ENCODE data around the gene KCNH3. TPM values are rescaled to one million over a fixed set of nuclear protein-coding genes. Genes with fewer than 3 reads are reported as not detected.

Gene KCNH3
- total and polyA plus RNA-seq, 2 donors (not counting 3 experiments of a cell fraction or from before 2014, with no cell fraction given) = 0.13 to 0.14 TPM

DNA sequence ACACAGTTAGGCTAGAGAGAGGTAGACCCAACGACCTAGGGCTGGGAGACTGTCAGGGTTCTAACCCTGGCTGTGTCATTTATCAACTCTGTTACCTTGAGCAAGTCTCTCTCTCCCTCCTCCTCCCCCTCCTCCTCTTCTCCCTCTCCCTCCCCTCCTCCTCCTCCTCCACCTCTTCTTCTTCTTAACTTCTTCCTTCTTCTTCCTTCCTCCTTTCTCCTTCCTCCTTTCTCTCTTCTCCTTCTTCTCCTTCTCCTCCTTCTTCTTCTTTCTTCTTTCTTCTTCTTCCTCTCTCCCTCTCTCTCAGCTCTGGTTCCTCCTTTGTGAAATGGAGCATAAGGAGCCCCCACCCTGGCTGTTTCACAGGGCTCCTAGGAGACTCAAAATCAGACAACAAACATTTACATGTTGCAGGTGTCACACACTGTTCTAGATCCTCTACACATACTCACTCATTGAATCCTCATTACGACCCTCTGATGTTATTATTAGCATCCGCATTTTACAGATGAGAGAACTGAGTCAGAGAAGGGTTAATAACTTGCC, 2.2 kb upstream of the KCNH3 start:
- no peaks in the 10 kb centered on the region for H3K9me1 ChIP-seq (replicated peaks; ENCODE audit: control insufficient read depth, extremely low read depth, insufficient read depth, low read length)
- no peaks in the 10 kb centered on the region for H3K9me3 ChIP-seq (replicated peaks; ENCODE audit: control insufficient read depth, insufficient read depth, low read length)
- ChIA-PET POLR2A (interaction anchor here (0.7 kb wide), 1 partner anchor 498 kb away, joined by 7 read pairs; no protein-coding TSS in a partner anchor), CTCF (interaction anchor here (0.7 to 7.0 kb wide), 7 partner anchors 17 to 205 kb away, joined by 3 to 43 read pairs (median 5); no protein-coding TSS in a partner anchor)
- TF ChIP-seq FOS (IDR thresholded peaks at IDR 0.05; ENCODE audit: borderline replicate concordance, insufficient read depth, low read length) = no peak
- TF ChIP-seq POLR2AphosphoS5 (IDR thresholded peaks at IDR 0.05; ENCODE audit: insufficient read depth, low read depth, low read length) = no peak
- H3K4me1 ChIP-seq (ENCODE audit: control insufficient read depth, extremely low read depth, insufficient read depth, low read length) = peaks cover 8% of the 10 kb centered on the region
- DNase-seq (ENCODE audit: low read depth, low spot score) (no peak), FAIRE-seq (no peak)
- no peak overlapping the region for H3K27ac ChIP-seq (ENCODE audit: insufficient read depth, low read depth, low read length)
- no peak overlapping the region for H3K4me2 ChIP-seq (ENCODE audit: insufficient read depth, low read length)
- H3K36me3 ChIP-seq (ENCODE audit: control insufficient read depth in 2 of 2, extremely low read depth in 1 of 2, insufficient read depth in 2 of 2, low read length in 2 of 2) = no peaks in the 10 kb centered on the region
- dilution Hi-C loops (cut with MboI; ENCODE audit: extremely low pct_ligation_motif_present, low sequenced_read_pairs) (no loop called here), intact Hi-C loops (cut with micrococcal nuclease) (no loop called here)
- no TSS peak for BruUV-seq (replicated peaks)
- no peaks in the 10 kb centered on the region for H4K20me1 ChIP-seq (replicated peaks; ENCODE audit: control insufficient read depth, extremely low read depth, insufficient read depth, low read length)
- no peak overlapping the region for H3K9ac ChIP-seq (replicated peaks; ENCODE audit: extremely low read depth, insufficient read depth, low read length)
- no peak overlapping the region for H2AFZ ChIP-seq (ENCODE audit: low read depth, low read length)
- H3K4me3 ChIP-seq (replicated peaks in 1 of 3; ENCODE audit: insufficient read depth in 1 of 3, low read depth in 1 of 3, low read length in 3 of 3) = no peak overlapping the region
- H3K27me3 ChIP-seq (ENCODE audit: control insufficient read depth in 2 of 2, insufficient read depth in 2 of 2, low read length in 2 of 2) = peaks cover 20 to 35% of the 10 kb centered on the region in 2 experiments
- no peaks in the 10 kb centered on the region for H3K79me2 ChIP-seq (ENCODE audit: control insufficient read depth, insufficient read depth, low read length)

- TF ChIP-seq MYC (IDR thresholded peaks at IDR 0.05; ENCODE audit: low read depth, low read length) = no peak
- no peak for TF ChIP-seq EZH2 (IDR thresholded peaks at IDR 0.05; ENCODE audit: borderline replicate concordance, low read depth, low read length, severe bottlenecking)
- TF ChIP-seq FOS (IDR thresholded peaks at IDR 0.05; ENCODE audit: borderline replicate concordance, insufficient read depth, low read length) = no peak
- peaks cover 20 to 35% of the 10 kb centered on the region in 2 experiments for H3K27me3 ChIP-seq (ENCODE audit: control insufficient read depth in 2 of 2, insufficient read depth in 2 of 2, low read length in 2 of 2)
- H3K4me1 ChIP-seq (ENCODE audit: control insufficient read depth, extremely low read depth, insufficient read depth, low read length) = peaks cover 8% of the 10 kb centered on the region
- no peak overlapping the region for H3K9ac ChIP-seq (replicated peaks; ENCODE audit: extremely low read depth, insufficient read depth, low read length)
- DNase-seq (ENCODE audit: low read depth, low spot score) (no peak), FAIRE-seq (no peak)
- intact Hi-C loops (cut with micrococcal nuclease) (no loop called here), dilution Hi-C loops (cut with MboI; ENCODE audit: extremely low pct_ligation_motif_present, low sequenced_read_pairs) (no loop called here)
- no TSS peak for BruUV-seq (replicated peaks)
- H3K27ac ChIP-seq (ENCODE audit: insufficient read depth, low read depth, low read length) = no peak overlapping the region
- ChIA-PET POLR2A (interaction anchor here (0.7 kb wide), 1 partner anchor 497 kb away, joined by 7 read pairs; no protein-coding TSS in a partner anchor), CTCF (interaction anchor here (0.7 to 7.0 kb wide), 7 partner anchors 16 to 196 kb away, joined by 3 to 43 read pairs (median 4); partner anchors contain the start of gene DNAJC22)
- no peaks in the 10 kb centered on the region for H3K9me1 ChIP-seq (replicated peaks; ENCODE audit: control insufficient read depth, extremely low read depth, insufficient read depth, low read length)
- no peak overlapping the region for H3K4me3 ChIP-seq (replicated peaks in 1 of 3; ENCODE audit: insufficient read depth in 1 of 3, low read depth in 1 of 3, low read length in 3 of 3)
- H3K79me2 ChIP-seq (ENCODE audit: control insufficient read depth, insufficient read depth, low read length) = no peaks in the 10 kb centered on the region
- H3K36me3 ChIP-seq (ENCODE audit: control insufficient read depth in 2 of 2, extremely low read depth in 1 of 2, insufficient read depth in 2 of 2, low read length in 2 of 2) = no peaks in the 10 kb centered on the region
- H2AFZ ChIP-seq (ENCODE audit: low read depth, low read length) = no peak overlapping the region
- no peaks in the 10 kb centered on the region for H3K9me3 ChIP-seq (replicated peaks; ENCODE audit: control insufficient read depth, insufficient read depth, low read length)
- no peaks in the 10 kb centered on the region for H4K20me1 ChIP-seq (replicated peaks; ENCODE audit: control insufficient read depth, extremely low read depth, insufficient read depth, low read length)
- H3K4me2 ChIP-seq (ENCODE audit: insufficient read depth, low read length) = peak overlapping the region; percentile 13
Measured at GRCh38 chr12:49537231-49537751, 1.5 kb upstream of the KCNH3 start.

Data from endothelial cell of umbilical vein (primary cell).